Peyer's patch (tissue), 4 donors: ENCODE results near the gene ENOX2.

ENCODE experiments used
- POLR2A ChIP-seq, 2 donors: fragments of 450-650 bp; IDR thresholded peaks; one replicate each; pipeline ENCODE4 v1.5.1; 2017; ENCODE audit warnings: antibody characterized with exemption in 2 of 2, mild to moderate bottlenecking in 2 of 2, moderate library complexity in 2 of 2
- TF ChIP-seq, protein P1 (sequence below), 6 experiments: fragments of 450-650 bp in 4 of 6; fragments of 200-600 bp in 2 of 6; sonication (generic) in 1 of 6; IDR thresholded peaks; one replicate each; pipeline ENCODE4 v1.5.1; 2017 to 2019; ENCODE audit warnings: antibody characterized with exemption in 6 of 6, mild to moderate bottlenecking in 3 of 6, moderate library complexity in 1 of 6

DNA sequence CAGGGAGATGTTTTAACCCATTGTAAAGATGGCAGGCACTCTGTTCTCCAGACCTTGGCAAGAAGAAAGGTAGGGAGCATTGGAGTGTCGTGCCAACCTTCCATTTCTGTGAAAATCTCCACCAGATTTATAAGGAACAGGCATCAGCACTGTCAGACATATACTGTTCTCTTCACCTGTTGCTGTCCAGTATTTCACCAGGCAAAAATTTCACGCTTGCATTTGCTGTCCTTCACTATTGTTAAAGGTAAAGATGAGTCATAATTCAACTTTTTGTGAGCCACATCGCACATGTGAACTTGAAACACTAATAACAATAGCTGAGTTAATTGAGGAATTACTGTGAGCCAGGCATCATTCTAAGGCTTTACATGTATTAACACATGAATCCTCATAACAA lies 203.4 kb downstream of the ENOX2 start:
- TF ChIP-seq, protein P1, sequence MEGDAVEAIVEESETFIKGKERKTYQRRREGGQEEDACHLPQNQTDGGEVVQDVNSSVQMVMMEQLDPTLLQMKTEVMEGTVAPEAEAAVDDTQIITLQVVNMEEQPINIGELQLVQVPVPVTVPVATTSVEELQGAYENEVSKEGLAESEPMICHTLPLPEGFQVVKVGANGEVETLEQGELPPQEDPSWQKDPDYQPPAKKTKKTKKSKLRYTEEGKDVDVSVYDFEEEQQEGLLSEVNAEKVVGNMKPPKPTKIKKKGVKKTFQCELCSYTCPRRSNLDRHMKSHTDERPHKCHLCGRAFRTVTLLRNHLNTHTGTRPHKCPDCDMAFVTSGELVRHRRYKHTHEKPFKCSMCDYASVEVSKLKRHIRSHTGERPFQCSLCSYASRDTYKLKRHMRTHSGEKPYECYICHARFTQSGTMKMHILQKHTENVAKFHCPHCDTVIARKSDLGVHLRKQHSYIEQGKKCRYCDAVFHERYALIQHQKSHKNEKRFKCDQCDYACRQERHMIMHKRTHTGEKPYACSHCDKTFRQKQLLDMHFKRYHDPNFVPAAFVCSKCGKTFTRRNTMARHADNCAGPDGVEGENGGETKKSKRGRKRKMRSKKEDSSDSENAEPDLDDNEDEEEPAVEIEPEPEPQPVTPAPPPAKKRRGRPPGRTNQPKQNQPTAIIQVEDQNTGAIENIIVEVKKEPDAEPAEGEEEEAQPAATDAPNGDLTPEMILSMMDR (IDR thresholded peaks at IDR 0.05): no peak
- no peak for TF ChIP-seq POLR2A (IDR thresholded peaks at IDR 0.05)
